Prostate gland (tissue), 2 donors: Measurements from ENCODE around the gene ZNF382.

Experiments
- CTCF ChIP-seq, 4 experiments: fragments of 200-600 bp in 2 of 4; fragments of 450-650 bp in 2 of 4; sonication (generic) in 2 of 4; IDR thresholded peaks; 1 replicate in 3 of 4; 2 replicates in 1 of 4; pipeline ENCODE4 v1.5.1; 2016 to 2019; ENCODE audit warnings: antibody characterized with exemption in 4 of 4, mild to moderate bottlenecking in 2 of 4, moderate library complexity in 2 of 4
- POLR2AphosphoS5 ChIP-seq: sonication (generic); formaldehyde crosslinking; IDR thresholded peaks from one replicate; pipeline ENCODE4 v1.6.1; 2017; ENCODE audit warnings: antibody characterized with exemption

GRCh38 chr19:36605101-36605876, at the start of gene ZNF382:
- TF ChIP-seq CTCF (IDR thresholded peaks at IDR 0.05) (no peak), POLR2AphosphoS5 (peak; percentile 37)
